Heart left ventricle (tissue), 16 donors: ENCODE data around the gene CDK5RAP2. TPM values are rescaled to one million over a fixed set of nuclear protein-coding genes. Genes with fewer than 3 reads are reported as not detected.

ENCODE experiments used
- ATAC-seq, 4 donors: fragments of 200-7000 bp; cut with Tn5 transposase; one replicate each; pipeline ENCODE4 v1.9.1; 2020 to 2022; ENCODE audit warnings: moderate library complexity in 4 of 4, mild to moderate bottlenecking in 3 of 4, moderate number of reproducible peaks in 1 of 4
- DNase-seq, 5 donors: peaks; one replicate each; pipeline ENCODE4 v3.0.0-alpha.2; 2020
- H3K27ac ChIP-seq, 12 donors: fragments of 200-600 bp; sonication (generic) in 4 of 12; one replicate each; pipeline versions ENCODE4 v1.5.0 to v1.8.0; 2016 to 2022; ENCODE audit warnings: mild to moderate bottlenecking in 2 of 12
- H3K27me3 ChIP-seq, 9 donors: fragments of 200-600 bp; sonication (generic) in 2 of 9; one replicate each; pipeline versions ENCODE4 v1.5.1 to v1.8.0; 2016 to 2022; ENCODE audit warnings: mild to moderate bottlenecking in 3 of 9
- H3K36me3 ChIP-seq, 9 donors: fragments of 200-600 bp; sonication (generic) in 2 of 9; one replicate each; pipeline versions ENCODE4 v1.5.0 to v1.8.0; 2018 to 2022; ENCODE audit warnings: mild to moderate bottlenecking in 2 of 9
- H3K4me1 ChIP-seq, 12 donors: fragments of 200-600 bp; sonication (generic) in 4 of 12; one replicate each; pipeline versions ENCODE4 v1.5.0 to v1.8.0; 2016 to 2022; ENCODE audit warnings: mild to moderate bottlenecking in 3 of 12
- H3K4me3 ChIP-seq, 12 donors: fragments of 200-600 bp; sonication (generic) in 4 of 12; one replicate each; pipeline versions ENCODE4 v1.5.0 to v1.8.0; 2017 to 2022; ENCODE audit warnings: mild to moderate bottlenecking in 9 of 12, moderate library complexity in 4 of 12
- H3K9me3 ChIP-seq, 12 donors: fragments of 200-600 bp; sonication (generic) in 4 of 12; one replicate each; pipeline versions ENCODE4 v1.5.0 to v1.8.0; 2016 to 2022; ENCODE audit warnings: mild to moderate bottlenecking in 1 of 12
- POLR2A ChIP-seq, 2 donors: fragments of 450-650 bp; IDR thresholded peaks; one replicate each; pipeline ENCODE4 v1.6.1; 2017; ENCODE audit warnings: antibody characterized with exemption in 2 of 2, mild to moderate bottlenecking in 2 of 2, moderate library complexity in 2 of 2
- WGBS, 4 donors: extraction: QIAGEN DNeasy Blood & Tissue Kit in 2 of 4; methylation state at CpG; one replicate each; pipeline versions ENCODE4 v1.1.5 to v1.1.7; 2013 to 2018; 5-methylcytosine and 5-hydroxymethylcytosine counted together
- intact Hi-C, 10 donors: fragments of 100-400 bp; cut with DNase I; formaldehyde crosslinking; loops; one replicate each; pipeline versions ENCODE4 v1.11.1 to v1.14.2; 2022
- polyA plus RNA-seq, 2 donors: library from polyadenylated mRNA; stranded (reverse); fragments of 200-250 nt; gene quantifications; one replicate each; pipeline ENCODE4 v1.2.3, GENCODE V29; 2013
- total RNA-seq, 9 donors: library from RNA; depleted of rRNA in 2 of 9; stranded (reverse); fragments of >200 nt in 2 of 9; fragmentation: NEBNext Ultra II Directional in 3 of 9; extraction: Animal tissue kit (Norgen Biotek cat#: 25700) in 3 of 9; gene quantifications; one replicate each; pipeline versions ENCODE4 v1.1.0 to v1.2.4, GENCODE V29; 2016 to 2023
- TF ChIP-seq, protein P1 (sequence below), 12 donors: fragments of 200-600 bp; sonication (generic) in 4 of 12; IDR thresholded peaks; one replicate each; pipeline versions ENCODE4 v1.5.0 to v1.8.0; 2018 to 2022; ENCODE audit warnings: antibody characterized with exemption in 12 of 12, mild to moderate bottlenecking in 5 of 12
- donor health status: ischemic (EF 13 %, LVEDD 7.1; RV severe dilation, severe dysfunction).
- donor health status: healthy with polysubstance abuse.
- donor health status: DM: no; HTN: yes; CAD: no.
- donor health status: DM: no; HTN: no; CAD: no.
- donor health status: ischemic (EF 25% LVEDD 6.9; RV normal size, moderate dysfunction).
- donor health status: ischemic (EF 25% LVEDD 5.7; RV mildly dilated, moderate dysfunction).
- donor health status: healthy.
- donor health status: DM: yes; HTN: yes; CAD: no.
- donor health status: ischemic (EF 35%, LVEDD 5.7; RV mildly dilated, moderate dysfunction).
- donor health status: nonischemic (EF 11% LVEDD 7.7; RV severe dilation, severe dysfunction).
- donor health status: DM: yes; HTN: yes; CAD: no.
- donor health status: PGD.
- donor health status: ischemic (EF 29% LVEDD 5.4; RV normal size, mild dysfunction).
- donor health status: nonischemic (EF 23%, LVEDD 6.1; RV moderate dilation, normal function).

Gene CDK5RAP2
- total and polyA plus RNA-seq, 11 donors = 26.1 to 114 (median 53.1) TPM

DNA sequence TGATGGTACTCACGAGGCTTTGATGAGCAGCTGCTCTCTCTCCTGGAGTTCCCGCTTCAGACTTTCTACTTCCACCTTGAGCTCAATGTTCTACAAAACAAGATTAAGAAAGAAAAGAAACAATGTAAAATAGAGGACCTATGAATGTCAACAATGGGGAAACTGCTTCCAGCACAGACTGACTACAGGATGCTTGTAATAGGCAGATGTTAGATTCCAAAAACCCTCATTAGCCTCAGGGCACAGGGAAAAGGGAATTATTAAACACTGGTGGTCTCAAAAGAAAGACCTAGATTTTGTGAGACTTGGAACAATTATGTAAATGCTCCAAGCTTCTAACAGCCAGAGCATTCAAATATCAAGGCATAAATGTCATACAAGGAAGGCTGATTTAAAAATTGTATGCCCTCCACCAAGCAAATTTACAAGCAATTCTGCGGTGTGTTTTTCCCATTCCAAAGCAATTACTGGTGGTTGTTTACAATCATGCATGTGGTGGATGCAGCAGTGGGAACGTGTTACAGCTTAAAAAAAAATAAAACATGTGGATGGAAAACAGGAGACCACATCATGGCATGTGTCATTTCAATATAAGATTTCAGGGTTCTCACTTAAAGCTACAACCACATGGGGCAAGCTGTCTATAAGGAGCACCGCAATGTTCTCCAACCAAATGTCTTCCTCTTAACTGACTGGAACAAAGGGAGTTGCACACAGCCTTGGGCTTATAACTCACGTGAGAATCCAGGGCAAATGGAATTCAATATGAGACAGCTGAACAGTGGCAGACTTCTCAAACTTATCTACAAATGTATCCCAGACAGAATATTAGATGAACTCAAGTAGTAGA is 34.0 kb downstream of the CDK5RAP2 start:
- Histone ChIP-seq H3K4me1 (no peaks in the 10 kb centered on the region), H3K9me3 (no peaks in the 10 kb centered on the region), H3K27ac (no peak overlapping the region), H3K27me3 (no peaks in the 10 kb centered on the region), H3K4me3 (no peak overlapping the region), H3K36me3 (peaks cover 0 to 96% (median 84%) of the 10 kb centered on the region in 9 donors)
- no peak for DNase-seq
- no peak for ATAC-seq
- intact Hi-C loops = no loop called here
- WGBS, 4 donors = 87 to 91% (median 88%) methylated on average over 6 of the region's 6 CpGs
- TF ChIP-seq, protein P1, sequence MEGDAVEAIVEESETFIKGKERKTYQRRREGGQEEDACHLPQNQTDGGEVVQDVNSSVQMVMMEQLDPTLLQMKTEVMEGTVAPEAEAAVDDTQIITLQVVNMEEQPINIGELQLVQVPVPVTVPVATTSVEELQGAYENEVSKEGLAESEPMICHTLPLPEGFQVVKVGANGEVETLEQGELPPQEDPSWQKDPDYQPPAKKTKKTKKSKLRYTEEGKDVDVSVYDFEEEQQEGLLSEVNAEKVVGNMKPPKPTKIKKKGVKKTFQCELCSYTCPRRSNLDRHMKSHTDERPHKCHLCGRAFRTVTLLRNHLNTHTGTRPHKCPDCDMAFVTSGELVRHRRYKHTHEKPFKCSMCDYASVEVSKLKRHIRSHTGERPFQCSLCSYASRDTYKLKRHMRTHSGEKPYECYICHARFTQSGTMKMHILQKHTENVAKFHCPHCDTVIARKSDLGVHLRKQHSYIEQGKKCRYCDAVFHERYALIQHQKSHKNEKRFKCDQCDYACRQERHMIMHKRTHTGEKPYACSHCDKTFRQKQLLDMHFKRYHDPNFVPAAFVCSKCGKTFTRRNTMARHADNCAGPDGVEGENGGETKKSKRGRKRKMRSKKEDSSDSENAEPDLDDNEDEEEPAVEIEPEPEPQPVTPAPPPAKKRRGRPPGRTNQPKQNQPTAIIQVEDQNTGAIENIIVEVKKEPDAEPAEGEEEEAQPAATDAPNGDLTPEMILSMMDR (IDR thresholded peaks at IDR 0.05) = no peak

DNA sequence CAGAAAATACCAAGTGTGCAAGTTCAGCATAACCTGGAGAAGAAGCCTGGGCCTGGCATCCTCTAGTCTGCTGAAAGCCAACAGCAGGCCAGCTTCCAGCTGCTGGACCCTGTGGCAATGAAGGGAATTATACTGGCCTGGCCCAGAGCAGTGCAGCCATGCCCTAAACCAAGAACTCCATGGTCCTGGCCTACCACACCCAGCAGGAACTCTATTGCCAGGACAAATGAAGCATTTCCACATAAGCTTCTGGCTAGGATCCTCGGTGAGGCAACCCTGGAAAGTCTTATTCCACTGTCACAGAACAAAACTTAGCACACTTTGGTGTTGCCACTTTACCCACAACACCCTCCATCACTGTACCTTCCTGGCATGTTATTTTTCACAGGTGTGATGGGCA is 35.5 kb downstream of the CDK5RAP2 start:
- DNase-seq (no peak), ATAC-seq (no peak)
- intact Hi-C loops = no loop called here
- H3K4me3 ChIP-seq = no peak overlapping the region
- TF ChIP-seq POLR2A (IDR thresholded peaks at IDR 0.05) = no peak
- TF ChIP-seq, protein P1 (IDR thresholded peaks at IDR 0.05) = no peak
- WGBS, 4 donors = 75 to 95% (median 87%) methylated on average over 1 of the region's 1 CpG
- no peaks in the 10 kb centered on the region for H3K4me1 ChIP-seq
- H3K36me3 ChIP-seq = peaks cover 0 to 96% (median 73%) of the 10 kb centered on the region in 9 donors
- H3K27me3 ChIP-seq = no peaks in the 10 kb centered on the region
- no peaks in the 10 kb centered on the region for H3K9me3 ChIP-seq
- no peak overlapping the region for H3K27ac ChIP-seq

DNA sequence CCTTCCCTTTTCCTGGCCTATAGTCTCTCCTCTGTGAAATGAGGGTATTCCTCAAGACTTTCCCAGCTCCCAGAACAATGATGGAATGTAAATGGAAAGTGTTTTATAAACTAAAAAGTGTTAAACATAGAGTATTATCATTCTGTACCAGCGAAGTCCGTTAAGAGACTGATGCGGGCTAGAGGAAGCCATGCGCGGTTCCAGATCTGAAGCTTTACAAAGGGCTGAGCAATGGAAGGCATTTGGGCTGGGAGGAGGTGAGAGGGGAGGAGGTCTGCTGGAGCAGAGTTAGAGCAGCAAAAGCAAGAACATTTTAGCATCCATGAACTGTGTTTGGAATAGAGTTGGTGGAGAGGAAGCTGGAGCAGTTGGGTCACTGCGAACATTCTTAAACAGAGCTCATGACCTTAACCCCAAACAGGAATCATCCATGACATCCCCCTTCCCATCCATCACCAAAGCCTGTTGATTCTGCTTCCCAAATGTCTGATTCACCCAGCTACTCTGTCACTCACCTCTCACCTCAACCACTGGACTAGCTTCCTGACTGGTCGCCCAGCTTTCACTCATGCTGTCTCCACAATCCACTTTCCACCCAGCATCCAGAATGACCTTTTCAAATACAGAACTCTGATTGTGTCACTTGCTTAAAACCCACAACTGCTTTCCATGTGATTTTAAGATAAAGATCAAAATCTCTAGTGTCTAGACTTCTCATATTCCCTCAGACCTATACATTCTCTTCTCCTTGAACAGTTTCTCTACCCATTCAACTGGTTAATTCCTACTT is 37.1 kb downstream of the CDK5RAP2 start:
- Histone ChIP-seq H3K4me1 (peaks cover 0 to 11% (median 0%) of the 10 kb centered on the region in 12 donors), H3K36me3 (peaks cover 0 to 96% (median 73%) of the 10 kb centered on the region in 9 donors), H3K9me3 (no peaks in the 10 kb centered on the region), H3K27ac (no peak overlapping the region), H3K27me3 (no peaks in the 10 kb centered on the region), H3K4me3 (no peak overlapping the region)
- WGBS, 4 donors = 90 to 95% (median 92%) methylated on average over 7 of the region's 7 CpGs
- intact Hi-C loops = no loop called here
- no peak for ATAC-seq
- no peak for TF ChIP-seq POLR2A (IDR thresholded peaks at IDR 0.05)
- TF ChIP-seq, protein P1 (IDR thresholded peaks at IDR 0.05) = no peak
- no peak for DNase-seq

DNA sequence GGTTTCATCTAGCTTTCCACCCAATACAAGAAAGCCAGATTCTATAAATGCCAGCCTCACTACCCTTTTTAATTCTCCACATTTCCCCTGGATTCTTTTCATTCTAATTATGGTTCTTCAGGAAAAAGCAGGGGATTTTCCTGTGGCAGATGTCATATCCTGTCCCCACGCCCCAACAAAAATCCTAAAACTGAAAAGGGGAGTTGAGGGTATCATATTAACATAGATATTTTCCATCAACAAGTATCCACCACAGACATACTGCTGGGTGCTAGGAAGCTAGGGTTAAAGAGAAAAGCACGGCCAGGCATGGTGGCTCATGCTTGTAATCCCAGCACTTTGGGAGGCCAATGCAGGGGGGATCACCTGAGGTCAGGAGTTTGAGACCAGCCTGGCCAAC is 38.0 kb downstream of the CDK5RAP2 start:
- Histone ChIP-seq H3K27me3 (no peaks in the 10 kb centered on the region), H3K9me3 (no peaks in the 10 kb centered on the region), H3K4me1 (peaks cover 0 to 12% (median 0%) of the 10 kb centered on the region in 12 donors), H3K36me3 (peaks cover 0 to 96% (median 73%) of the 10 kb centered on the region in 9 donors), H3K4me3 (no peak overlapping the region), H3K27ac (no peak overlapping the region)
- DNase-seq (no peak), ATAC-seq (no peak)
- WGBS, 4 donors = 82 to 90% (median 83%) methylated on average over 2 of the region's 2 CpGs
- TF ChIP-seq, protein P1 (IDR thresholded peaks at IDR 0.05) = no peak
- intact Hi-C loops = no loop called here
